ENCODE data around the gene SHLD3.
A peak's percentile ranks its signal among the peaks of the same experiment; 100 is the strongest.
"Not testable (repeated sequence)": the region's sequence is repeated elsewhere in the genome, so short reads cannot be mapped to it uniquely, and the experiment has no call there.

The SHLD3 gene

GRCh38 chr5:65624571-65625555 lies at the start of gene SHLD3, which contains the start of gene TRAPPC13:
SHLD3 (plus strand) TSS chr5:65625027; CDS start chr5:65629588, 4,561 bp downstream.
TRAPPC13 (plus strand) TSS chr5:65625027; CDS start chr5:65625061, 34 bp downstream.
- peak; percentile 72 for DNase-seq

GRCh38 chr5:65577141-65577540 lies 47.7 kb upstream of the SHLD3 start:
- no peak for DNase-seq

GRCh38 chr5:65588694-65589093 lies 36.1 kb upstream of the SHLD3 start:
- no peak for DNase-seq

- not testable (repeated sequence) for DNase-seq
Observed at GRCh38 chr5:65601761-65602160, 23.1 kb upstream of the SHLD3 start.

GRCh38 chr5:65611524-65611923 lies 13.3 kb upstream of the SHLD3 start:
- no peak for DNase-seq

- no peak for DNase-seq
Observed at GRCh38 chr5:65612298-65612907, 12.4 kb upstream of the SHLD3 start.

GRCh38 chr5:65620021-65620420 lies 4.8 kb upstream of the SHLD3 start:
- no peak for DNase-seq

GRCh38 chr5:65621961-65622360 lies 2.9 kb upstream of the SHLD3 start:
- DNase-seq = not testable (repeated sequence)

- DNase-seq = no peak
Observed at GRCh38 chr5:65623482-65623881, 1.3 kb upstream of the SHLD3 start.

- DNase-seq = peak; percentile 87
Observed at GRCh38 chr5:65624025-65624570, 729 bp upstream of the SHLD3 start, which contains the start of gene TRIM23. TRIM23 (minus strand) TSS chr5:65624333; CDS start chr5:65624274, 59 bp downstream.

GRCh38 chr5:65625743-65626142 lies 916 bp downstream of the SHLD3 start:
- no peak for DNase-seq

GRCh38 chr5:65630981-65631380 lies 6.2 kb downstream of the SHLD3 start:
- DNase-seq = no peak

GRCh38 chr5:65640240-65640639 lies 15.4 kb downstream of the SHLD3 start:
- DNase-seq = no peak

- no peak for DNase-seq
Observed at GRCh38 chr5:65646938-65647337, 22.1 kb downstream of the SHLD3 start.

- no peak for DNase-seq
Observed at GRCh38 chr5:65647941-65648340, 23.1 kb downstream of the SHLD3 start.

GRCh38 chr5:65651144-65651543 lies 26.3 kb downstream of the SHLD3 start:
- DNase-seq = no peak

- DNase-seq = no peak
Observed at GRCh38 chr5:65654713-65655112, 29.9 kb downstream of the SHLD3 start.

- no peak for DNase-seq
Observed at GRCh38 chr5:65663804-65664521, 39.1 kb downstream of the SHLD3 start.

GRCh38 chr5:65668696-65669095 lies 43.9 kb downstream of the SHLD3 start:
- no peak for DNase-seq

GRCh38 chr5:65672796-65673195 lies 48.0 kb downstream of the SHLD3 start:
- DNase-seq = no peak

GRCh38 chr5:65674749-65675148 lies 49.9 kb downstream of the SHLD3 start:
- no peak for DNase-seq

GRCh38 chr5:65676056-65676455 lies 51.2 kb downstream of the SHLD3 start:
- DNase-seq = not testable (repeated sequence)
